Body of pancreas (tissue), 4 donors: Measurements from ENCODE around the gene ELOVL4. TPM values are rescaled to one million over a fixed set of nuclear protein-coding genes. Genes with fewer than 3 reads are reported as not detected.

Experiments
- ATAC-seq: fragments of 150-250 bp; one replicate; pipeline ENCODE4 v1.9.1; 2016
- DNase-seq, 4 donors: peaks; one replicate each; pipeline ENCODE4 v3.0.0-alpha.2; 2019
- H3K27ac ChIP-seq, 4 donors: fragments of 200-600 bp; sonication (generic); 1 replicate in 3 of 4; 2 replicates in 1 of 4; pipeline versions ENCODE4 v1.5.1 to v1.6.1; 2016 to 2019; ENCODE audit warnings: mild to moderate bottlenecking in 1 of 4, mixed read lengths in 1 of 4, moderate library complexity in 1 of 4
- H3K27me3 ChIP-seq, 2 donors: fragments of 200-600 bp; sonication (generic); one replicate each; pipeline ENCODE4 v1.6.0; 2016; ENCODE audit warnings: mild to moderate bottlenecking in 1 of 2
- H3K36me3 ChIP-seq, 2 donors: fragments of 200-600 bp; sonication (generic); replicated peaks in 1 of 2; 2 replicates each; pipeline ENCODE4 v1.5.1; 2016; ENCODE audit warnings: low read depth in 2 of 2; ENCODE audit not compliant: insufficient read depth in 1 of 2
- H3K4me1 ChIP-seq: fragments of 200-600 bp; sonication (generic); one replicate; pipeline ENCODE4 v1.6.0; 2016
- H3K4me3 ChIP-seq, 2 donors: fragments of 200-600 bp; sonication (generic); 1 replicate in 1 of 2; 2 replicates in 1 of 2; pipeline ENCODE4 v1.5.1; 2016 to 2019
- H3K9me3 ChIP-seq, 3 donors: fragments of 200-600 bp; sonication (generic); 1 replicate in 2 of 3; 2 replicates in 1 of 3; pipeline ENCODE4 v1.5.1; 2016
- POLR2A ChIP-seq, 3 donors: fragments of 450-650 bp; IDR thresholded peaks; one replicate each; pipeline ENCODE4 v1.6.1; 2016; ENCODE audit warnings: antibody characterized with exemption in 3 of 3, mild to moderate bottlenecking in 2 of 3
- WGBS, 2 donors: methylation state at CpG; one replicate each; pipeline ENCODE4 v1.1.5; 2017; 5-methylcytosine and 5-hydroxymethylcytosine counted together
- intact Hi-C: fragments of 100-400 bp; cut with DNase I; formaldehyde crosslinking; loops from one replicate; pipeline ENCODE4 v1.15.1; 2023
- total RNA-seq, 2 donors: library from RNA; depleted of rRNA; stranded (reverse); fragments of >200 nt; gene quantifications; one replicate each; pipeline ENCODE4 v1.1.0, GENCODE V29; 2016
- TF ChIP-seq, protein P1 (sequence below), 7 experiments: fragments of 450-650 bp in 4 of 7; fragments of 200-600 bp in 3 of 7; sonication (generic) in 3 of 7; IDR thresholded peaks; one replicate each; pipeline ENCODE4 v1.5.1; 2016 to 2019; ENCODE audit warnings: antibody characterized with exemption in 7 of 7

The ELOVL4 gene
- total RNA-seq, 2 donors from 2014 or later: 0.52 TPM; not detected in 1

DNA sequence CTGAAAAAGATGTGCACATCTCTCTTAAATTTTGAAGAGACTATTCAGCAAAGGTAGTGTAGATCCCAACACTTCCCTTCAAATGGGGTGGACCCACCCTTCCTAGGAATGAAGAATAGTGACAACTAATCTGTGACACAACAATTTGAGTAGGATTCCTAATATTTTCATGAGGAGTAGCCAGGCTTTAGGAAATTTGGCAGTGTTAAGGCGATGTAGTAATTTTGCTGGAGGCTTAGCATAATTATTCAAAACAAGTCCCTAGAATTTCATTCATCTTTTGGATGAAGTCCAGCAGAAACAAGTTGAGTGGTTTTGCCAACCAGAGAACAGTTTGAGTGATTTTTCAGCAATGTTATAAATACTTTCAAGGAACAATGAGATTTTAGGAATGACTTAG lies 52.4 kb downstream of the ELOVL4 start:
- TF ChIP-seq POLR2A (IDR thresholded peaks at IDR 0.05): no peak
- TF ChIP-seq, protein P1, sequence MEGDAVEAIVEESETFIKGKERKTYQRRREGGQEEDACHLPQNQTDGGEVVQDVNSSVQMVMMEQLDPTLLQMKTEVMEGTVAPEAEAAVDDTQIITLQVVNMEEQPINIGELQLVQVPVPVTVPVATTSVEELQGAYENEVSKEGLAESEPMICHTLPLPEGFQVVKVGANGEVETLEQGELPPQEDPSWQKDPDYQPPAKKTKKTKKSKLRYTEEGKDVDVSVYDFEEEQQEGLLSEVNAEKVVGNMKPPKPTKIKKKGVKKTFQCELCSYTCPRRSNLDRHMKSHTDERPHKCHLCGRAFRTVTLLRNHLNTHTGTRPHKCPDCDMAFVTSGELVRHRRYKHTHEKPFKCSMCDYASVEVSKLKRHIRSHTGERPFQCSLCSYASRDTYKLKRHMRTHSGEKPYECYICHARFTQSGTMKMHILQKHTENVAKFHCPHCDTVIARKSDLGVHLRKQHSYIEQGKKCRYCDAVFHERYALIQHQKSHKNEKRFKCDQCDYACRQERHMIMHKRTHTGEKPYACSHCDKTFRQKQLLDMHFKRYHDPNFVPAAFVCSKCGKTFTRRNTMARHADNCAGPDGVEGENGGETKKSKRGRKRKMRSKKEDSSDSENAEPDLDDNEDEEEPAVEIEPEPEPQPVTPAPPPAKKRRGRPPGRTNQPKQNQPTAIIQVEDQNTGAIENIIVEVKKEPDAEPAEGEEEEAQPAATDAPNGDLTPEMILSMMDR (IDR thresholded peaks at IDR 0.05): no peak
- H3K4me3 ChIP-seq: no peak overlapping the region
- no peak for DNase-seq
- intact Hi-C loops: no loop called here
- ATAC-seq: no peak
- H3K27ac ChIP-seq: no peak overlapping the region
- WGBS, 2 donors: 53 to 54% methylated on average over 1 of the region's 1 CpG
- H3K36me3 ChIP-seq: no peaks in the 10 kb centered on the region
- H3K4me1 ChIP-seq: no peaks in the 10 kb centered on the region
- H3K9me3 ChIP-seq: no peaks in the 10 kb centered on the region
- no peaks in the 10 kb centered on the region for H3K27me3 ChIP-seq

DNA sequence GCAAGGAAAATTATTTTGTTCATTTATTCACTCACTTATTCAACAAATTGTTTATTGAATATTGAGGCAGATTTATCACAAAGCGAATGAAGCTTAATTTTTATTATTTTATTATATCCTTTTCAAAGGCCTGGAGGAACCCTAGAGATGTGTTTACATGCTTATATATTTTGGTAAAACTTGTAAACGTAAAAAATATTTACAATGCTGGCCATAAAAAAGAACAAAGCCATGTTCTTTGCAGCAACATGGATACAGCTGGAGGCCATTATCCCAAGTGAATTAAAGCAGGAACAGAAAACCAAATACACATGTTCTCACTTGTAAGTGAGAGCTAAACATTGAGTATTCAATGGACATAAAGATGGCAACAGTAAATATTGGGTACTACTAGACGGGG lies 58.8 kb downstream of the ELOVL4 start:
- intact Hi-C loops: no loop called here
- Histone ChIP-seq H3K27me3 (no peaks in the 10 kb centered on the region), H3K27ac (no peak overlapping the region), H3K9me3 (no peaks in the 10 kb centered on the region), H3K4me1 (no peaks in the 10 kb centered on the region), H3K36me3 (no peaks in the 10 kb centered on the region), H3K4me3 (no peak overlapping the region)
- no peak for ATAC-seq
- TF ChIP-seq, protein P1 (IDR thresholded peaks at IDR 0.05): no peak
- no peak for TF ChIP-seq POLR2A (IDR thresholded peaks at IDR 0.05)
- no peak for DNase-seq
- WGBS, 2 donors: 43 to 70% methylated on average over 2 to 3 of the region's 3 CpGs

DNA sequence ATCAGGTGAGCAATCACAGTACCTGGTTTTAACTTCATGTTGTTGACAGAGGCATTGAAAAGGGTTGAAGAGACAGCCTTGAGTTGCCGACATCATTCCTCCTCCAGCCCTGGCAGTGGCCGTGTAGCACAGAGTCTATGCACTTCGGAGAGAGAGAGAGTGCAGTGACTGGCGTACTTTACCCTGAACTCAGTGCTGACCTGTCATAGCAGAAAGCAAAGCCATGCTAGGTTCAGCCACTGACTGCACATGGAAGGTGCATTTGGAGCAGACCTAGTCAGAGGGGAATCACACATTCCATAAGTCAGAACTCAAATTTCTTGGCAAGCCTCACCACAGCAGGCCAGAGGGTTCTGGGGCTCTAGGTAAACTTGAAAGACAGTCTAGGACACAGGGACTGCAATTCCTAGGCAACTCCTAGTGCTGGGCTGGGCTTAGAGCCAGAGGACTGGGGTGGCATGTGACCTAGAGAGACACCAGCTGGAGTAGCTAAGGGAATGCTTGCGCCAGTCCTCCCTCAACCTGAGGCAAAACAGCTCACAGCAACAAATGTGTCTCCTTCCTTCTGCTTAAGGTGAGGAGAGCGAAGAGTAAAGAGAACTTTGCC lies 69.1 kb downstream of the ELOVL4 start:
- ATAC-seq: no peak
- Histone ChIP-seq H3K27me3 (no peaks in the 10 kb centered on the region), H3K36me3 (no peaks in the 10 kb centered on the region), H3K9me3 (no peaks in the 10 kb centered on the region), H3K4me3 (no peak overlapping the region), H3K4me1 (peaks cover 7% of the 10 kb centered on the region), H3K27ac (no peak overlapping the region)
- TF ChIP-seq, protein P1 (IDR thresholded peaks at IDR 0.05): no peak
- TF ChIP-seq POLR2A (IDR thresholded peaks at IDR 0.05): no peak
- peak; percentile 23 to 56 (median 38) for DNase-seq
- WGBS, 2 donors: 73 to 76% methylated on average over 6 of the region's 6 CpGs
- intact Hi-C loops: no loop called here

DNA sequence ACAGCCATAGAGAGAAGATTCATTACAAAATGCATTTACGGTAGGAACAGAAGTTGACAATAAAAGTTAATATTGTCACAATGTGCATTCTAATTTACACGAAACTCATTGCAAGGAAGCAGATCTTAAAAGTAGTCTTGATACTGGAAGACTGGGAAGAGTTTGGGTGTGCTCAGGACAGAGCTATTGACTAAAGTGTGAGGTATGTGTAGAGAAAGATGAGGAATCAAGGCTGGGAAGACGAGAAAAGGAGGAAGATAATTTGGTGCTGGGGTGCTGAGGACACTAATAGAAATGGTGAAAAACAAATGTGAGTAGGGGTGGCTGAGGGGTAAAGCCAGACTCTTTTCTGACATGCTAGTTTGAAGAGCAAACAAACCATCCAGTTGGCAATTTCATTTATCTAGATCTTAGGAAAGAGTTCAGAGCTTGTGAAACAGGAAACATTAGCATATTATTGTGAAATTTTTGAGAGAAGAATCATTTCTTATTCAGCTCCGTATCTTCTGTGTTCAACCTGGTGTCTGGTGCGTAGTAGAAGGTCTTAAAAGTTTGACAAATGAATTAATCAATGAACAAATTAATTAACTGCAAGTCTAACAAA lies 72.7 kb downstream of the ELOVL4 start:
- H3K4me1 ChIP-seq: peaks cover 14% of the 10 kb centered on the region
- no peak overlapping the region for H3K27ac ChIP-seq
- no peak for TF ChIP-seq POLR2A (IDR thresholded peaks at IDR 0.05)
- TF ChIP-seq, protein P1 (IDR thresholded peaks at IDR 0.05): no peak
- H3K4me3 ChIP-seq: no peak overlapping the region
- WGBS, 2 donors: 54 to 65% methylated on average over 5 of the region's 5 CpGs
- ATAC-seq (no peak), DNase-seq (no peak)
- intact Hi-C loops: no loop called here
- no peaks in the 10 kb centered on the region for H3K27me3 ChIP-seq
- no peaks in the 10 kb centered on the region for H3K36me3 ChIP-seq
- no peaks in the 10 kb centered on the region for H3K9me3 ChIP-seq

DNA sequence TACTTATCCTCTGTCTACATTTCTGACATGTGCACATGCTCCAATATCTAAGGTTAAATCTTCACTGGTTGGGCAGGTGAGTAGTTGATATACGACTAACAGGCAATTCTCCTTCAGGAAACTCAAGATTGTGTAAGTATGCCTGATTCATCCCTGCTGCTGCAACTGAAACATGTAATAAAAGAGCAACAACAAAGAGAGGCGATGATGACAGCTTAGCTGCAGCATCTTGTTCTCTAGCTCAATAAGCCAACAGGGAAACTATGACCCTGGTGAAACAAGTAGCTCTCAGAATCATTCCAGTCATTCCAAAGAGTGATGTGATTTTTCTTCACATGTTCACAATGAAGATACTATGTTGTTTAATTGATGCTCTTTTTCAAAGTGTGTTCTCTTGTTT lies 74.4 kb downstream of the ELOVL4 start:
- WGBS, 2 donors: 69 to 83% methylated on average over 2 of the region's 2 CpGs
- H3K27me3 ChIP-seq: no peaks in the 10 kb centered on the region
- H3K9me3 ChIP-seq: no peaks in the 10 kb centered on the region
- ATAC-seq (no peak), DNase-seq (no peak)
- peaks cover 24% of the 10 kb centered on the region for H3K4me1 ChIP-seq
- intact Hi-C loops: no loop called here
- H3K4me3 ChIP-seq: no peak overlapping the region
- H3K27ac ChIP-seq: no peak overlapping the region
- TF ChIP-seq POLR2A (IDR thresholded peaks at IDR 0.05): no peak
- TF ChIP-seq, protein P1 (IDR thresholded peaks at IDR 0.05): no peak
- no peaks in the 10 kb centered on the region for H3K36me3 ChIP-seq
